ENCODE measurements around the gene RLF.
A peak's percentile ranks its signal among the peaks of the same experiment; 100 is the strongest.

Gene RLF

DNA sequence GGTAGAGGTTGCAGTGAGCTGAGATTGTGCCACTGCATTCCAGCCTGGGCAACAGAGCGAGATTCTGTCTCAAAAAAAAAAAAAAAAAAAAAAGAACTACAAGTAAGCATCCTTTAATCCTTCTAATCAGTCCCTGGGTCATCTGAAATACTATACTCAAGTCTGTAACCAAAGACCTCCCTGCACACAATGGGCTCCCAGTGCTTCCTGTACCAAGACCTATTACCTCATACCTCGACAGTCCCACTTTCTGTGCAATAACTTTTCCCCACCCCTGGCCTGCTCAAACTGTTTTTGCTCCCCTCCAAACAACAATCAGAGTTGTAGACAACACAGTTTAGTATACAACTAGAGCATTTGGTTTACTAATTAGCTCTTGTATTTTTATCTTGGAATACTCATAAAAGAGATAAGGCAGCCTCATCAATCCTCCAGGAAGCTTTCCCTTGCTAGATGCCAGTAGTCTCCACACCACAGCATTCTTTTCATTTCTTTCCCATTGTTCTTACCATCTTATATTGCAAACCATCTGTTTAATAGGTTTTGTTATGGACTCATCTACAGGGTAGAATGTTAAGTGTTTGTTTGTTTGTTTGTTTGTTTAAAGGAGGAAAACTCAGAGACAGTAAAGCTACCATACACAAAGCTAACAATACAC, 19.2 kb upstream of the RLF start:
- no peak overlapping the region for H3K4me3 ChIP-seq (ENCODE audit: low read depth, low read length)
- H3K27me3 ChIP-seq (ENCODE audit: control insufficient read depth, insufficient read depth, low read length) = peaks cover 16% of the 10 kb centered on the region
- no peaks in the 10 kb centered on the region for H3K36me3 ChIP-seq (ENCODE audit: control insufficient read depth, insufficient read depth, low read length)
- no peaks in the 10 kb centered on the region for H3K4me1 ChIP-seq (ENCODE audit: control insufficient read depth, insufficient read depth, low read length)
- H3K9ac ChIP-seq (ENCODE audit: low read depth, low read length) = no peak overlapping the region
- no peaks in the 10 kb centered on the region for H3K9me3 ChIP-seq (ENCODE audit: control insufficient read depth, insufficient read depth, low read length)

- Histone ChIP-seq H3K4me1 (ENCODE audit: control insufficient read depth, insufficient read depth, low read length) (no peaks in the 10 kb centered on the region), H3K36me3 (ENCODE audit: control insufficient read depth, insufficient read depth, low read length) (no peaks in the 10 kb centered on the region), H3K9ac (ENCODE audit: low read depth, low read length) (no peak overlapping the region), H3K4me3 (ENCODE audit: low read depth, low read length) (no peak overlapping the region), H3K9me3 (ENCODE audit: control insufficient read depth, insufficient read depth, low read length) (no peaks in the 10 kb centered on the region), H3K27me3 (ENCODE audit: control insufficient read depth, insufficient read depth, low read length) (peaks cover 19% of the 10 kb centered on the region)
These were observed 17.2 kb upstream of the RLF start for GRCh38 chr1:40143891-40144575.

- H3K9ac ChIP-seq (ENCODE audit: low read depth, low read length) = no peak overlapping the region
- no peaks in the 10 kb centered on the region for H3K36me3 ChIP-seq (ENCODE audit: control insufficient read depth, insufficient read depth, low read length)
- no peaks in the 10 kb centered on the region for H3K9me3 ChIP-seq (ENCODE audit: control insufficient read depth, insufficient read depth, low read length)
- H3K27me3 ChIP-seq (ENCODE audit: control insufficient read depth, insufficient read depth, low read length) = peaks cover 3% of the 10 kb centered on the region
- no peak overlapping the region for H3K4me3 ChIP-seq (ENCODE audit: low read depth, low read length)
- H3K4me1 ChIP-seq (ENCODE audit: control insufficient read depth, insufficient read depth, low read length) = no peaks in the 10 kb centered on the region
These were observed 9.6 kb upstream of the RLF start for GRCh38 chr1:40151457-40152079.

DNA sequence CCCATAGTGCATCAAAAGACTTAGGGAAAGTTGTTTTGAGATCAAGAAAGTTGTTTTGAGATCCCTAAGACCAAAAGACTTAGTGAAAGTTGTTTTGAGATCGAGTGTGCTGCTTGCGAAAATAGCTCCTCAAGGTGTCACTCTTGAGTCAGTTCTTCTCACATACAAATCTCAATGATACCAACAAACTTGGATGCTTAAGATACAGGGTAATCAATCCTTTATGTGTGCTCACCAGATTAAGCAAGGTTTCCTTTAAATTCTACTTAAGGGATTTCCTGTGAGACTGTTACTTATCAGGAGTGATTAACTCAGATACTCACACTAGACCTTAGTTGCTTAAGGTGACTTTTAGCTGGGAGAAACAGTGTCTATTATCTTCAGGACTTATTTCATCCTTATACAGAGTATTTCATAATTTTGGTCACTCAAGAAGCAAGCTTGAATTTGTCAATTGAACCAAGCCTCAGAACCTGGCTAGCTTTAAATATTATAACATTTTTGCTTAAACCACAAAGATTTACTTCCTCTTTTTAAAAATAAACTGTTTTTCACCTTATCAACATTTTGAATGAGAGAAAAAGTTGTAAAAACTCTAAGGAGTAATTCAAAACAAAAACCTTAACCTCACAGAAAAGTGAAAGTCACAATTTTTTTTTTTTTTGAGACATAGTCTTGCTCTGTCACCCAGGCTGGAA, 8.0 kb upstream of the RLF start:
- Histone ChIP-seq H3K27me3 (ENCODE audit: control insufficient read depth, insufficient read depth, low read length) (no peaks in the 10 kb centered on the region), H3K4me1 (ENCODE audit: control insufficient read depth, insufficient read depth, low read length) (no peaks in the 10 kb centered on the region), H3K4me3 (ENCODE audit: low read depth, low read length) (no peak overlapping the region), H3K9me3 (ENCODE audit: control insufficient read depth, insufficient read depth, low read length) (no peaks in the 10 kb centered on the region), H3K9ac (ENCODE audit: low read depth, low read length) (no peak overlapping the region), H3K36me3 (ENCODE audit: control insufficient read depth, insufficient read depth, low read length) (no peaks in the 10 kb centered on the region)

DNA sequence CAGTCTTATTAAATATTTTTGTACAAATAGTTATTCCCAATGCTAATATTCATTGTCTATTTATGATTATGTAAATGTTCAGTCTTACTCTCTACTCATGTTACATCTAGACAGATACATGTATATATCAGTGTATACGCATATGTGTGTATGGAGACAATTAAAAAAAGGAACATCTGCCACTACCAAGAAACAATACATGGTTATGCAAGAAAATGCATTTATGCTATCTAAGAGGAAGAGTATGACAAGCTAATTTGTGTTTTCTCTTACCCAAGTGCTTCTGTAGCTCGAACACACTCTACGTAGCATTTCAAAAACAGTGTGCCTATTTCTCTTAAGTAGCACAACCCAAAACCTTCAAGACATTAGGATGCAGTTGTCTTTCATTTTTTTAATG, 6.1 kb upstream of the RLF start:
- H3K27me3 ChIP-seq (ENCODE audit: control insufficient read depth, insufficient read depth, low read length) = no peaks in the 10 kb centered on the region
- no peak overlapping the region for H3K9ac ChIP-seq (ENCODE audit: low read depth, low read length)
- H3K36me3 ChIP-seq (ENCODE audit: control insufficient read depth, insufficient read depth, low read length) = no peaks in the 10 kb centered on the region
- no peaks in the 10 kb centered on the region for H3K9me3 ChIP-seq (ENCODE audit: control insufficient read depth, insufficient read depth, low read length)
- H3K4me1 ChIP-seq (ENCODE audit: control insufficient read depth, insufficient read depth, low read length) = no peaks in the 10 kb centered on the region
- no peak overlapping the region for H3K4me3 ChIP-seq (ENCODE audit: low read depth, low read length)

- Histone ChIP-seq H3K36me3 (ENCODE audit: control insufficient read depth, insufficient read depth, low read length) (no peaks in the 10 kb centered on the region), H3K4me3 (ENCODE audit: low read depth, low read length) (no peak overlapping the region)
These were observed 5.3 kb upstream of the RLF start for GRCh38 chr1:40155910-40156309.

DNA sequence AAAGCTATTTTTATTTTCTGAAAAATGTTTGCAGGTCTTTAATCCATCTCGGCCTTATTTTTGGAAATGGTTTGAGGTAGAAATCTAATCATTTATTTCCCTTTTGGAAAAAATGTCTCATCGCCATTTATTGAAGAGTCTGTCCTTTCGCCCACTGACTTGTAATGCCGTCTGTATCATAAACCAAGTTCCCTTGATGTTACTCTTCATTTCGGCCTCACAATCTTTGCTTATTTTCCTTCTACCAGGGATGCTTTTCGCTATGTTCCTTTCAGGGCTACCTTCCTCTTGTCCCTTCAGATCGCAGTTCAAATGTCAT, 422 bp upstream of the RLF start:
- H3K9me3 ChIP-seq (ENCODE audit: control insufficient read depth, insufficient read depth, low read length) = no peaks in the 10 kb centered on the region
- H3K9ac ChIP-seq (ENCODE audit: low read depth, low read length) = peak overlapping the region; percentile 1
- H3K4me3 ChIP-seq (ENCODE audit: low read depth, low read length) = peak overlapping the region; percentile 90
- peaks cover 2% of the 10 kb centered on the region for H3K4me1 ChIP-seq (ENCODE audit: control insufficient read depth, insufficient read depth, low read length)
- H3K27me3 ChIP-seq (ENCODE audit: control insufficient read depth, insufficient read depth, low read length) = no peaks in the 10 kb centered on the region
- no peaks in the 10 kb centered on the region for H3K36me3 ChIP-seq (ENCODE audit: control insufficient read depth, insufficient read depth, low read length)

More at GRCh38 chr1:40155910-40156309, 5.3 kb upstream of the RLF start:
- H3K9me3 ChIP-seq (ENCODE audit: control insufficient read depth, insufficient read depth, low read length) = no peaks in the 10 kb centered on the region
- H3K4me1 ChIP-seq (ENCODE audit: control insufficient read depth, insufficient read depth, low read length) = no peaks in the 10 kb centered on the region
- no peak overlapping the region for H3K9ac ChIP-seq (ENCODE audit: low read depth, low read length)
- no peaks in the 10 kb centered on the region for H3K27me3 ChIP-seq (ENCODE audit: control insufficient read depth, insufficient read depth, low read length)

GRCh38 chr1:40161888-40162397, 756 bp downstream of the RLF start:
- peak overlapping the region; percentile 90 for H3K4me3 ChIP-seq (ENCODE audit: low read depth, low read length)
- H3K9ac ChIP-seq (ENCODE audit: low read depth, low read length) = peak overlapping the region; percentile 90

DNA sequence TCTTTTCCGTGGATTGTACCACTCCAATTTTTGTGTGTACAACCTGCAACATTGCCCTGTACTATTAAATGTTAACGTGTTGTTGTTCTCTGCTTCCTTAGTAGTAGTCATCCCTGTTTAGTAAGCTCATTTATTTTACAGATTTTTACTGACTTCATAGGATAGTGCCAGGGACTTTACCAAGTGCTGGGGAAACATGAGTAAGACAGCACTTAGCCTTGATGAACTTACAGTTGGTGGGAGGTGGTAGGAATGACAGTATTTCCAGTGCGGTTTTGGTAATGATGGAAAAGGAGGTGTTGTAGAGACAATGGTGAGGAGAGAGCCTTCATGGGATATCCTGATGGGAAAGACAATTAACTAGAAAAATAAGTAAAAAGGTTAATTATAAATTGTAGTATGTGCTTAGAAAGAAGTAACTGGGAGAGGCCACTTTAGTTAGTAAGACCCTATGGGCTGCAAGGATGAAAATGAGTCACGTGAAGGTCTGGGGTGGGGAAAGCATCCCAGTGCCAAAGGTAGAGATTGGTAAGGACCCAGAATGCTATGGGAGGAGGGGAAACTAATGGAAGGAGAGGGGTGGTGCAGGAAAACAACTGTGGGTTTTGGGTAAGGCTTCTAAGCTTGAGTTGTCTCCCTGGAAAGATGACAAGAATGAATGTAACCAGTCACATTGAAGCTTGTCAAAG, 1.7 kb downstream of the RLF start:
- no peak overlapping the region for H3K9ac ChIP-seq (ENCODE audit: low read depth, low read length)
- no peaks in the 10 kb centered on the region for H3K9me3 ChIP-seq (ENCODE audit: control insufficient read depth, insufficient read depth, low read length)
- no peaks in the 10 kb centered on the region for H3K27me3 ChIP-seq (ENCODE audit: control insufficient read depth, insufficient read depth, low read length)
- no peaks in the 10 kb centered on the region for H3K36me3 ChIP-seq (ENCODE audit: control insufficient read depth, insufficient read depth, low read length)
- peak overlapping the region; percentile 90 for H3K4me3 ChIP-seq (ENCODE audit: low read depth, low read length)
- peaks cover 2% of the 10 kb centered on the region for H3K4me1 ChIP-seq (ENCODE audit: control insufficient read depth, insufficient read depth, low read length)

More at GRCh38 chr1:40161888-40162397, 756 bp downstream of the RLF start:
- H3K36me3 ChIP-seq (ENCODE audit: control insufficient read depth, insufficient read depth, low read length) = no peaks in the 10 kb centered on the region
- H3K4me1 ChIP-seq (ENCODE audit: control insufficient read depth, insufficient read depth, low read length) = peaks cover 2% of the 10 kb centered on the region
- no peaks in the 10 kb centered on the region for H3K9me3 ChIP-seq (ENCODE audit: control insufficient read depth, insufficient read depth, low read length)
- no peaks in the 10 kb centered on the region for H3K27me3 ChIP-seq (ENCODE audit: control insufficient read depth, insufficient read depth, low read length)

DNA sequence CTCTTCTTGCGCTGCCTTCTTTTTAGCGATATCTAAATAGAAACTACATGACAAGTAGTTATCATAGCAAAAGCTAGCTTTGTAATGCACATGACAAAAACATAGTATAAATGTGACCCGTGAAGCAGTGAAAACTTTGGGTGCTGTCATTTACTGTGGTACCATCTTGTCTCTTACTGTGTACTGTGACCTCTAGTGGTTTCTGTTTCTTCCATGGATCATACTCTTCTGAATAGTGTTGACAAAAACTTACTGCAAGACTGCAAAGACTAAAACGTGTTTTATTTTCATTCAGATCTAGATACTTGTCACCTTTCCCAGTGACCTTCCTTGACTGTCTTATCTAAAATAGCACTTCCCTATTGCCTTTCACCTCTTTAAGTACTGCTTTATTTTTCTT, 6.1 kb downstream of the RLF start:
- peaks cover 2% of the 10 kb centered on the region for H3K4me1 ChIP-seq (ENCODE audit: control insufficient read depth, insufficient read depth, low read length)
- H3K27me3 ChIP-seq (ENCODE audit: control insufficient read depth, insufficient read depth, low read length) = no peaks in the 10 kb centered on the region
- no peak overlapping the region for H3K4me3 ChIP-seq (ENCODE audit: low read depth, low read length)
- no peaks in the 10 kb centered on the region for H3K36me3 ChIP-seq (ENCODE audit: control insufficient read depth, insufficient read depth, low read length)
- H3K9me3 ChIP-seq (ENCODE audit: control insufficient read depth, insufficient read depth, low read length) = no peaks in the 10 kb centered on the region
- no peak overlapping the region for H3K9ac ChIP-seq (ENCODE audit: low read depth, low read length)

DNA sequence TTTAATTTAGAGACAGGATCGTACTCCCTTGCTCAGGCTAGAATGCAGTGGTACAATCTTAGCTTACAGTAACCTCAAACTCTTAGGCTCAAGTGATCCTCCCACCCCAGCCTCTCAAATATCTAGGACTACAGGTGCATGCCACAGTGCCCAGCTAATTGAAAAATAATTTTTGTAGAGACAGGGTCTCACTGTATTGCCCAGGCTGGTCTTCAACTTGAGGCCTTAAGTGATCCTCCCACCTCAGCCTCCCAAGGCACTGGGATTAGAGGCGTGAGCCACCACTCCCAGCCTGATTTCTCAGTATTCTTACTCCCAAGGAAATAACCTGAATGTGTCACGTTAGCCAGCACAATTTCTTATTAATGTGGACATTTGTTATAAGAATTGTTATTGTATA, 9.8 kb downstream of the RLF start:
- H3K4me3 ChIP-seq (ENCODE audit: low read depth, low read length) = no peak overlapping the region
- H3K27me3 ChIP-seq (ENCODE audit: control insufficient read depth, insufficient read depth, low read length) = no peaks in the 10 kb centered on the region
- H3K9ac ChIP-seq (ENCODE audit: low read depth, low read length) = no peak overlapping the region
- H3K9me3 ChIP-seq (ENCODE audit: control insufficient read depth, insufficient read depth, low read length) = no peaks in the 10 kb centered on the region
- H3K4me1 ChIP-seq (ENCODE audit: control insufficient read depth, insufficient read depth, low read length) = no peaks in the 10 kb centered on the region
- H3K36me3 ChIP-seq (ENCODE audit: control insufficient read depth, insufficient read depth, low read length) = no peaks in the 10 kb centered on the region
